ENCODE results near the gene GPR160.
"Not testable (repeated sequence)": the region's sequence is repeated elsewhere in the genome, so short reads cannot be mapped to it uniquely, and the experiment has no call there.

GPR160 gene

GRCh38 chr3:170076715-170077238 lies 39.0 kb downstream of the GPR160 start:
- FAIRE-seq = no peak

GRCh38 chr3:170077361-170077760 lies 39.6 kb downstream of the GPR160 start:
- no peak for FAIRE-seq

- no peak for FAIRE-seq
Measured at GRCh38 chr3:170078620-170079281, 41.0 kb downstream of the GPR160 start.

GRCh38 chr3:170079536-170080165 lies 41.9 kb downstream of the GPR160 start:
- no peak for FAIRE-seq

- no peak for FAIRE-seq
Measured at GRCh38 chr3:170080605-170081004, 42.8 kb downstream of the GPR160 start.

- FAIRE-seq = no peak
Measured at GRCh38 chr3:170081079-170081741, 43.4 kb downstream of the GPR160 start.

GRCh38 chr3:170083343-170083742 lies 45.5 kb downstream of the GPR160 start:
- no peak for FAIRE-seq

- no peak for FAIRE-seq
Measured at GRCh38 chr3:170085396-170085795, 47.6 kb downstream of the GPR160 start.

- no peak for FAIRE-seq
Measured at GRCh38 chr3:170089862-170090600, 52.2 kb downstream of the GPR160 start.

GRCh38 chr3:170090601-170090981 lies 52.8 kb downstream of the GPR160 start:
- FAIRE-seq = no peak

GRCh38 chr3:170092907-170093306 lies 55.1 kb downstream of the GPR160 start:
- FAIRE-seq = no peak

GRCh38 chr3:170095771-170096170 lies 58.0 kb downstream of the GPR160 start:
- FAIRE-seq = no peak

GRCh38 chr3:170096342-170096741 lies 58.5 kb downstream of the GPR160 start:
- FAIRE-seq = no peak

GRCh38 chr3:170098753-170099152 lies 61.0 kb downstream of the GPR160 start:
- FAIRE-seq = no peak

- no peak for FAIRE-seq
Measured at GRCh38 chr3:170100944-170101343, 63.1 kb downstream of the GPR160 start.

GRCh38 chr3:170102431-170102830 lies 64.6 kb downstream of the GPR160 start:
- FAIRE-seq = no peak

GRCh38 chr3:170107941-170108340 lies 70.1 kb downstream of the GPR160 start:
- no peak for FAIRE-seq

- FAIRE-seq = no peak
Measured at GRCh38 chr3:170108955-170109354, 71.2 kb downstream of the GPR160 start.

- FAIRE-seq = no peak
Measured at GRCh38 chr3:170109579-170110293, 71.9 kb downstream of the GPR160 start.

- FAIRE-seq = no peak
Measured at GRCh38 chr3:170111147-170111771, 73.5 kb downstream of the GPR160 start.

- FAIRE-seq = not testable (repeated sequence)
Measured at GRCh38 chr3:170114165-170114564, 76.4 kb downstream of the GPR160 start.

GRCh38 chr3:170117134-170117533 lies 79.3 kb downstream of the GPR160 start:
- FAIRE-seq = no peak
